ENCODE measurements around the gene GSAP.

Gene GSAP

DNA sequence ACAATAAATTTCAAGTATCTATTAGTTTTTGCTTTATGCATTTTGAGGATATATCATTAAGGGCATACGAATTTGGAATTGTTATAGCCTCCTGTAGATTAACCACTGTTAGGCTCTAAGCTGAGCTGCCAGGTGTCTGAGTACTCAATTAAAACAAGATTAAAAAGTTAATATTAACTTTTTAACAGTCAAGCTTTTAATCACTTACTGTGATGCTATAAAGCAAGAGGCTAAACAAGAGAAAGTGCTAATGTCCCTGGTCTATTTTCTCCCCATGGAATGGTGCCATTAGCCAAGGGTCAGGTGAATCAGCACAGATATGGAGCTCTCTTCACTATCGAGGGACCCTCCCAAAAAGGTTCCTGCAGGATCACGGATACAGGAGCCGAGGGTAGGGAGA, 9.7 kb downstream of the GSAP start:
- no peak for DNase-seq

DNA sequence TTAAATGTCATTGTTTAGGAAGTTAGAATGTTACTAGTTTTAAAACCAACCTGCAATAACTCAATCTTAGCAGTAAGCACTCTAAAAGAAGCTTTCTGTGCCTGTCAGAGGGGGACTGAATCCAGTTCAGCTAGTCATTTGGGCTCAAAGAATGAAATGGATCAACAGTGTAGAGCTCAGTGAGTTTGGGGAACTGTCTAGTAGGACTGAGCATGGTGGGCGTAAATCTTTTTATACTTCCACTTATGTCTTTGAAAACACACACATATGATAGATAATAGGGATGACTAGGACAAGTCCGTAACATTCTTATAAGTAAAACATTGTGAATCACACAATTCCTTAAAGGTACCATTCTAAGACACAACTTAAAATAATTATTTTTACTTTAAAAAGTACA, 11.5 kb downstream of the GSAP start:
- no peak for DNase-seq

DNA sequence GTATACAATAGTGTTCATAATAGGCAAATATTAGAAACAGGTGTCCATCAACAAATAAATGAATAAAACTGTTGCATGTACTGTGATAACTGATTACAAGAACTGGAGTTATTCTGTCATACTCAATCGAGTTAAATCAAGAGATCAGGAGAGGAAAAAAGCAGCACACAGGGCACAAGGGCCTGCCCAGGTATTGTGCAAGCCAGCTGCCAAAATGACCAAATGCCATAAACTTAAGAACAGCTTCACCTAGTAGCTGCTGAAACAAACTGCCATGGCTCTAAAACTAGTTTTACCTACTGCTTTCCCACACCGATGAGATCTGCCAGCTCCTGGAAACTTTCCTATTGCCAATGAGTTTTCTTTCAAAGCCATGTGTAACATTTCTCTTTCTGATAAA, 12.2 kb downstream of the GSAP start:
- no peak for DNase-seq

- DNase-seq: no peak
These were observed 13.3 kb downstream of the GSAP start for GRCh38 chr7:77402818-77403217.

- no peak for DNase-seq
These were observed 15.1 kb downstream of the GSAP start for GRCh38 chr7:77401002-77401401.

- DNase-seq: no peak
These were observed 16.3 kb downstream of the GSAP start for GRCh38 chr7:77399816-77400215.

DNA sequence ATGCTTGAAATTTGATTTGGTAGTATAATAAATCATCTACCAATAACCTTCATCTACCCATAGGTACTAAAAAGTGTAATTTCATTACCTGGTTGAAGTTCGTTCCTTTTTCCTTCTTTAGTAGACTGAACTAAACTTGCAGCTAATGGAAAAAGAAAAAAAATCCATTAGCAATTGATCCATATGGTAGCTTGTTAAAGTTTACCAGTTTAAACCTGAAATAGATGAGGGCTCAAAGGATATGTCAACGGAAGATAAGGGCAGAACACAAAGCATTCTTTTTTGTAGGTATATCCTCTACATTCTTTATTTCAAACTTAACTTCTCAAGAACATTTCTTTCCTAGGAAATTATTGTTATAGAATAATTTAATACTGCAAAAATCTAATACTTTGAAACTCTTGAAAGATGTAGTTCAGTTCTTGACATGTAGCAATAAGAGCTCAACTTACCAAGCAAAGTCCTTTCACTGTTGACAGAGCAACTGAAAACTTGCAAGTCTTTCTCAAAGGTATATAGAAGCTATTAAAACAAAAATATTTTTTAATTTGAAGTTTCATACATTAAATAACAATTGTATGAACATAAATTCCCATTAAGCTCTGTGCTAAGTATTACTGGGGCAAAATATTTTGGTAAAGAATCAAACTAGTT, 19.1 kb downstream of the GSAP start:
- no peak for DNase-seq

DNA sequence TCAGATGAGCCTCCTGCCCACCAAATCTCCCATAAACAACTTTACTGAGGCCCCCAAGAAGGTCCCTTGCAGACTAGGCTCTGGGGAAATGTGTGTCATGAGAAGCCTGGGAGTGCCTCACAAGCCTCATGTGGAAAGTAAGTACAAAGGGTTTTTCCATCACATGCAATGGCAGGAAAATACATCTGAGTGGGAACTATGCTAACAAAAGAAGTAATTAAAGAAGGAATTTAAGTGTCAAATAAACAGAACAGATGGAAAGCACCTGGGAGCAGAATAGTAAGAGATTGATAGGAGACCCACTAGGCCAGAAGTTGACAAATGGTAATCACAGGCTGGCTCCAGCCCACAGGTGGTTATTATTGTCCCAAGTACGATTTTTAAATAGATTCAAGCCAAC, 20.5 kb downstream of the GSAP start:
- no peak for DNase-seq

DNA sequence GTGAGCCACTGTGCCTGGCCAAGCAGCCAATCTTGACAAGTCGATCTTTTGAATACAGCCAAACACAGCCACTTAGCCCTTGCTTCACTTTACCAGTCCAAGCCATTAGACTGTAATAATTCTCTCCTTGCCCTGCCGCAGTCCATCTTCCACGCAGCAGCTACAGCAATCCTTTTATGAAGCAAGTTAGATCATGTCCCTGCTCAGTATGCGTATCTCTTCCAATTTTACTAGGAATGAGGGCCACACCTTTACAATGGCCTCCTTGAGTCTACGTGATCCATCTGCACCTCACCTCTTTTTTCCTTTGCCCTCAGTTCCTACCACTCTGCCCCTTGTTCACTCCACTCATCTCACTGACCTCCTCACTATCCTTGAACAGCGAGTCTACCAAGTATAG, 22.2 kb downstream of the GSAP start:
- DNase-seq: no peak

GRCh38 chr7:77393261-77393660, 22.9 kb downstream of the GSAP start:
- no peak for DNase-seq

GRCh38 chr7:77391230-77391629, 24.9 kb downstream of the GSAP start:
- no peak for DNase-seq

DNA sequence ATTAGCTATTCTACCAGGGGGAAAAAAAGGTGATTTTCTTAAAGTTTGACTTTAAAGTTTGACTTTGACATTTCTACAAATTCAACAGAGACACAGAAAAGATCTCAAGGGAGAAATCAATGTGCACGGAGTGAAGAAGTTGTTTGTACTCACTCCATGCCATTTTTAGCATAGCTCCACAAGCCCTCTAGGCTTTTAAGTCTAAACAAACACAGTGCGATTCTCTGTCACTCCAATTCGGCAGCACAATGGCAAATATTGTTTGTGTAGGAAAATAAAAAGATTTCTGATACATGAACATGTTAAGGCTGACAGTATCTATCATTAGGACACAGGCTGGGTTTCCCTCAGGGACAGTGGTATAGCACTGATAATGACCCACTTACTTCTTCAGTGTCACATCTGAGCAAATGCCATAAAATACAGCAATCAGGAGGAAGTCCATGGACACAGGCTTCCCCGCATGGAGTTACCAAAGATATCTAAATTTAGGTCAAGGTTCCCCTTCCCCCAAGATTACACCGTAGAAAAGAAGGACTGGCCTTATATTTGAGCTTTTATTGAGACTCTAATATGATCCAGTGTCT, 28.0 kb downstream of the GSAP start:
- no peak for DNase-seq

DNA sequence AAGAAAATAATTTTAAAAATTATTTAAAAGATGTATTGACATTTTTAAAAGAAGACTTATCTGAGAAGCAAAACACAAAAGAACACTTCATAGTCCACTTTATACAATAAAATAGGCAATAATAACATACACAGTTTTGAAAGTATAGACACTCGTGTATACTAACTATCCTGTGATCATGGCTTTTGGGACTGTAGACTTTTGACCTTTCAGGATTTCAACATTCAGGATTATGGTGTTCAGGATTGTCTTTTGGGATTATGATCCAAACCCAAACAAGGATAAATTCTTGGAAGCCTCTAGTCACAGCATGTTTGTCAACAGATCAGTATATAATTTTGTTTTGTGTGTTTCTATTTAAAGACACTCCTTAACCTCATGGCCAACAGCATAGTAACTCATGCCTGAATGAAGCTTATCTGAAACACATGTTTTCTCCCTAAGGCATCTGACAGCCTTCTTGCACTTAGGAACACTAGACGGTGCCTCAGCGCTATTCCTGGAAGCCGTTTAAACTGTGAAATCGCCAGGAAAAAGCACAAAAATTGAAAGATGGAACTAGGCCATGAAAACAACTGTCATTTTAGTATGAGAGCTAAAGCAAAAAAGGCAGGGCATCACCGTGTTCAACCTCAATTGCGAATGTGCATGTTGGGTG, 29.9 kb downstream of the GSAP start:
- no peak for DNase-seq

GRCh38 chr7:77383333-77383740, 32.8 kb downstream of the GSAP start:
- DNase-seq: no peak

DNA sequence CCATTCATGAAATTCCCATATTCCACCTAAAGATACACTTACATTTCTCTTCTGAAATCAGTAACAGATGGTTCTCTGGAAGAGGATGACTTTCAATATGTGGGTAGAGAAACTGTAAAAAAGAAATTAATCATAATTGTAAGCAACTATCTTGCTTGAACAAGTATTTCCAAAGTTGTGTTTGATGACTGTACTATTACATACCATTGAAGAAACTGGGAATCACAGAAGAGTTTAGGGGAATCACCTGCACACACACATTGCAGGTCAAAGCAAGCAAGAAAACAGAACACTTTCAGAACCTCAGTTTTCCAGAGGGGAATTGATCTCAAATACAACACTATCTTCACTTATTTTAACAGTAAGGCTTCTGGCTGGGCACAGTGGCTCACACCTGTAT, 33.6 kb downstream of the GSAP start:
- DNase-seq: no peak

DNA sequence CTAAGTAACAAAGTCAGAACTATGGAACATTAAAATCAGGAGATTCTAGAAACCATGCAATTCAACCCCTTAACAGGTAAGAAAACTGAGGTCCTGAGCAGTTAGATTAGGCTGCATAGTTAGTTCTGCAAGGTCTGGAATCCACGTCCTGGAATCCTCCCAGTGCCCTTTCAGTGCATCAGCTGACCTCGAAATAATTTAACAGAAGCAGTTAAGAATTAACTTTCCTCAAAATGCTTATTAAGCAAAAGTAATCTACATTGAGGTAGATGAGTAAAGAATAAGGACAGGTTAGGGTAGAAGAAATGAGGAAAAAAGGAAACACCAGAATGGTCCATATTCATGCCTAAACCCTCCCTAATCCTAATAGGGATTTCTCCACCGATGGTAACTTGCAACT, 37.6 kb downstream of the GSAP start:
- DNase-seq: no peak

DNA sequence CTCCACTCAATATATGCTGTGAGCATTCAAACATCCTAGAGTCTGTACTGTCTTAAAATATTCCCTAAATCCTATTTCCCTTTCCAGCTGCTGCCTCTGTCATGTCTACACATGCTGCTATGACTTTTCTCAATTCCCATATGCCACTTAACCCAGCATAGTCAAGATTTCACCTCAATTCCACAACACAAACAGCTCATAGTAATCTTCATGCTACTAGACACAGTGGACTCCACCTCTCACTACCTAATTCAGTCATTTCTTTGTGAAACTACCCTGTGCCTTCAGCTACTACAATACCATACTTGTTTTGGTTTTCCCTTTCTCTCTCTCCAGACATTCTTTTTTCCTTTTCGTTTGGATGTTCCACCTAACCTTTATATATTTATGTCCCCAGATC, 45.5 kb downstream of the GSAP start:
- no peak for DNase-seq

DNA sequence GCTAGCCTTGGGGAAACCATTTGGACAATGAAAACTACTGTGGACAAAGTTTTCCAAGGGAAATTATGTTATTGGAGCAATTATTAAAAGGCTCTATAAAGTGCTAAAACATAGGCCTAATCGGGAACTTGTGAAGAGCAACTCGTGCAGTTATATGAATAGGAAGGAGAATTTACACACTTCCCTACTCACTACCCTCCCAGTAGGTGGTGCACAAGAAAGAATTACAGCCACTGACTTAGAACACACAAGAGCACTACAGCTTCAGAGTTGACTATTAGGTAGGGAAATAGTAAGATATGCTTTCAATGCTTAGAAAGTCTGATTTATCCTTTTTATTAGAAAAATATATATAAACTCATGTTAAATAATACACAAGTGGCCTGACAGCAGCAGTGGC, 47.2 kb downstream of the GSAP start:
- DNase-seq: no peak

DNA sequence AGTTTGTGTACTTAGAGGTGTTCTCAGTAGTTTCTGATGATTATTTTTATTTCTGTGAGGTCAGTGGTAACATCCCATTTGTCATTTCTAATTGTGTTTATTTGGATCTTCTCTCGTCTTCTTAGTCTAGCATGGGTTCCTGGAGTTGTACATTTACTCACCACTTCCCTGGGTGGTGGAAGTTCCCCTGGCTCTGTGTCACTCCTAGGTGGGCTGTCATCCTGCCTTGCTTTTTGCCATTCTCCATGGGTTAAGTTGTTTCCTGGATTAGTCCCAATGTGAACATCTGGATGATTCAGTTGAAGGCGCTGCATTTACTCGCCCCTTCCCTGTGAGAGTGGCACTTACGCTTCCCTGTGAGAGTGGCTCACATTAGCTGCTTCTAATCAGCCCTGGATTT, 48.2 kb downstream of the GSAP start:
- no peak for DNase-seq

DNA sequence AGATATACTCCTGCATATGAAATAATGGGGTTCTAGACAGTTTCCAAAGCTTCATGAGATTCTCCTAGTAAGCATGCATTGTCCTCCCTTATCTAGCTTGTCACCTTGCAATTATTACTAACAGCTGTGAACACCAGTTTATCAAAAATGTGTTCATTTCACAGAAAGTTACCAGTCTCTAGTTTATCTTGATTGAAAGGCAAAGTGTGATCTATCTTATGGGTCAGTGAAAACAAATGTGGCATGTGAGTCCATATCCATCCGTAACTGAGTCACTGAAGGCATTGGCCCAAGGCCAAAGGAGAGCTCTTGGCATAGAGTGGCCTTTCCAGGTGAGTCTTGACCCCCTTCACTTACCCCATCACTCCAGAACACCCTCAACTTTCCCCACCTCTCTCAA, 53.2 kb downstream of the GSAP start:
- no peak for DNase-seq

GRCh38 chr7:77360969-77361368, 55.2 kb downstream of the GSAP start:
- no peak for DNase-seq

DNA sequence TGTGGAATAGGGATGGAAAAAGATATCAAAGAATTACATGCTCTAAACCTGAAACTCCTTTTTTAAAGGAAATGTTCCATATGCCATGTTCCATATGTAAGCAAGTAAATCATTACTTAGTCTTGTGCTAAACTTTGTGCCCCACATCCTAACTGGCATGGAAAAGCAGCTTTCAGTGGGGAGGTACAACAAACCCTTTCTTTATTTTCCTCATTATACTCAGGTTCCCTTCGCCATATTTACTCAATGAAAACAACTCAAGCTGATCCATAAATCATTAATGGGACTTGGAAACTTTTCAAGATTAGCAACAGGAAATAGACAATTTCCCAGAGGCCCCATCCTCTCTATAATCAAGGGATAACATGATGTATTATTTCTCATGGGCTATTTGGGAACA, 56.0 kb downstream of the GSAP start:
- DNase-seq: no peak

- DNase-seq: no peak
These were observed 56.5 kb downstream of the GSAP start for GRCh38 chr7:77359599-77359998.

- no peak for DNase-seq
These were observed 61.2 kb downstream of the GSAP start for GRCh38 chr7:77354914-77355313.

- no peak for DNase-seq
These were observed 61.7 kb downstream of the GSAP start for GRCh38 chr7:77354484-77354883.

Measured in DMS79 treated with DMSO at 0.1 percent for 48 hours (cell line).